Inflammatory macrophage treated with lipopolysaccharide for 1 hour (primary cell): Measurements from ENCODE around the gene MRPL57.
A peak's percentile ranks its signal among the peaks of the same experiment; 100 is the strongest.
"Not testable (repeated sequence)": the region's sequence is repeated elsewhere in the genome, so short reads cannot be mapped to it uniquely, and the experiment has no call there.

Source experiments
- DNase-seq, 2 donors: peaks; one replicate each; pipeline ENCODE4 v3.0.0-alpha.2; 2020 to 2022

Gene MRPL57

DNA sequence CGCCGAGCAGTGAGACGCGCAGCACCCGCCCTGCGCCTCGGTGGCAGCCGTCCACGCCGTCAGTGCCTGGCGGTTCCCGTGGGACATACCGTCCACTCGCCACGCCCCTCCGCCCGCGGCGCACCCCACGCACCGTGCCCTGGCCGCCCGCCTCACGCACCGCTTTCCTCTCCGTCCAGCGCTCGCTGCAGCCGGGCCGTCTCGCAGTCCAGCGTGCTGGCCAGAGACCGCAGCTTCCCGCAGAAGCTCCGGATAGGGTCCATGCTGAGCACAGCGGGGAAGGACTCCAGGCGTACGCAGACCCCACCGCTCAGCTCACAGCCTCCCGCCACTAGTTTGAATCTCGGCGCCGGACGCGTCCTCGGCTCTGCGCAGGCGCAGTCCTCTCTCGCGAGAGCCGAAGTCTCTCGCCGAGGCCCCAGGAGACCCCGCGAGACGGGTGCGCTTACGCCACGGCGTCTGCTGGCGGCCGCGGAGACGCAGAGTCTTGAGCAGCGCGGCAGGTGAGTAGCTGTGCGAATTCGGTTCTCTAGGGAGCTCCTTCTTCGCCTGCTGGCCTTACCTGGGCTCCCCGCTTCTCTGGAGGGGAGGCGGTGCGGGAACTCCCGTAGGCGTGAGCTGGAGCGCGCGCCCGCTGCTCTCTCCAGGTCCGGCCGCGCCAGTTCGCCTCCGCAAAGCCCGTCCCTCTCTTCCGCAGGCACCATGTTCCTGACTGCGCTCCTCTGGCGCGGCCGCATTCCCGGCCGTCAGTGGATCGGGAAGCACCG lies at the start of gene MRPL57, which contains the start of gene SKA3:
MRPL57 (plus strand) TSS at position 444 of the 767 bp plus-strand sequence; CDS start at position 703, 259 bp downstream.
SKA3 (minus strand) TSS at position 338 of the 767 bp plus-strand sequence; CDS start at position 263, 75 bp downstream.
- DNase-seq, result peak; percentile 91 to 97

DNA sequence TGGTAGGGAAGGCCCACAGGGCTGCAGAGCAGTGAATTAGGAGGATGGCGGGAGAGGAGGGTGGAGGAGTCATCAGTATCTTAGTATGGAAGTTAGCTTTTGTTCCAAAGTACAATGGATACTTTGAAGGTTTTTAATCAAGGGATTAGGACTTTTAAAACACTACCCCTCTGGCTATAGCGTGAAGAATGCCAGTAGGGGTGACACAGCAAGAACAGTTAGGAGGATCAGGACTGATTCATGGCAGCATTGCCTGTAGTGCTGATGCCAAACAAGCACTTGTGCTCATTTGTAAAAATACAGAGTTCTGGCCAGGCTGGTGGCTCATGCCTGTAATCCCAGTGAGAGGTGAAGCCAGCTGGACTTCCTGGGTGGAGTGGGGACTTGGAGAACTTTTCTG lies 46.3 kb upstream of the MRPL57 start:
- no peak for DNase-seq

DNA sequence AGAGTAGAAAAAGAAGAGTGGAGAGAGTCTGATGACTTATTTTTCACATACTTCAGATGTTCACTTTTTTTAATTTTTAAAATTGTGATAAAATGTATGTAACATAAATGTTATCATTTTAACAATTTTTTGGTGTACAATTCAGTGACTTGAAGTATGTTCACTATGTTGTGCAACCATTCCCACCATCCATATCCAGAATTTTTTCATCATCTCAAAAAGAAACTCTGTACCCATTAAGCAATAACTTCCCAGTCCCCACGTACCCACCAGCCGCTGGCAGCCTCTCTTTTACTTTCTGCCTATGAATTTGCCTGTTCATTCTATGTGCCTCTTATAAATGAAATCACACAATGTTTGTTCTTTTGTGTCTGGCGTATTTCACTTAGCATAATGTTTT lies 43.4 kb upstream of the MRPL57 start:
- no peak for DNase-seq

DNA sequence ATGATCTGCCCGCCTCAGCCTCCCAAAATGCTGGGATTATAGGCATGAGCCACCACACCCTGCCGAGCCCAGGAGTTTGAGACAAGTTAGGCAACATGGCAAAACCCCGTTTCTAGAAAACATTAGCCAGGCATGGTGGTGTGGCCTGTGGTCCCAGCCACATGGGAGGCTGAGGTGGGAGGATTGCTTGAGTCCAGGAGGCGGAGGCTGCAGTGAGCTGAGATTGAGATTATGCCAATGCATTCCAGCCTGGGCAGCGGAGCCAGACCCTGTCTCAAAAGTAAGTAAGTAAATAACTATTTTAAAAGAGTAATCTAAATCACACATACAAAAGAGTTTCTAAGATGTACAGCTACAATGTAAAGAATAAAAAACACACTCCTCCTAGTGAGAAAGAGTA lies 42.0 kb upstream of the MRPL57 start:
- DNase-seq, result no peak

DNA sequence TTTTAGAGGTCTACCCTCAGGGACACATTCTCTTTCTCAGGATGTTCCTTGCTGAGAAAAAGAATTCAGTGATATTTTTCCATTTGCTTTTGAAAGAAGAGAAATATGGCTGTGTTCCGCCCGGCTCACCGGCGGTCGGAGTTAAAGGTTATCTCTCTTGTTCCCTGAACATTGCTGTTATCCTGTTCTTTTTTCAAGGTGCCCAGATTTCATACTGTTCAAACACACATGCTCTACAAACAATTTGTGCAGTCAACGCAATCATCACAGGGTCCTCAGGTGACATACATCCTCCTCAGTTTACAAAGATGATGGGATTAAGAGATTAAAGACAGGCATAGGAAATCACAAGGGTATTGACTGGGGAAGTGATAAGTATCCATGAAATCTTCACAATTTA lies 40.6 kb upstream of the MRPL57 start:
- not testable (repeated sequence) for DNase-seq

DNA sequence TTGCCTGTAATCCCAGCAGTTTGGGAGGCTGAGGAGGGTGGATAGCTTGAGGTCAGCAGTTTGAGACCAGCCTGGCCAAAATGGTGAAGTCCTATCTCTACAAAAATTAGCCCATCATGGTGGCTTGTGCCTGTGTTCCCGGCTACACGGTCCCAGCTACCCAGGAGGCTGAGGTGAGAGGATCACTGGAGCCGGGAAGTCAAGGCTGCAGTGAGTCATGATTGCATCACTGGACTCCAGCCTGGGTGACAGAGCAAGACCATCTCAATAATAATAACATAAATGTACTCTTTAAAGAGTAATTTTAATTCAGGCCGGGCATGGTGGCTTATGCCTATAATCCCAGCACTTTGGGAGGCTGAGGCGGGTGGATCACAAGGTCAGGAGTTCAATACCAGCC lies 38.8 kb upstream of the MRPL57 start:
- no peak for DNase-seq

DNA sequence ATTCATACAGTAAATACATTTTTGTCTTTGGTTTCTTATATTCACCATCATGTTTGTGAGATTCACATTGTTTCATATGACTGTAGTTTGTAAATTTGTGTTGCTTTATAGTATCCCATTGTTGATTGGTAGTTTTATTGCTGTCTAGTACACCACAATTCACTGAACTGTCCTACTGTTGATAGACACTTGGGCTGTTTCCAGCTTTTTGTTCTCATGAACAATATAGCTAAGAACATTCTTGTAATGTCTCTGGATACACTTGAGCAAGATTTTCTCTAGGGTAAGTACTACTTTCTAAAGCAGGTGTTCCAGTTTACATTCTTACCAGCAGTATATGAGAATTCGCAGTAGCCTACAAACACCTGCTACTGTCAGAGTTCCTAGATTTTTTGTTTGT lies 37.9 kb upstream of the MRPL57 start:
- DNase-seq, result no peak

DNA sequence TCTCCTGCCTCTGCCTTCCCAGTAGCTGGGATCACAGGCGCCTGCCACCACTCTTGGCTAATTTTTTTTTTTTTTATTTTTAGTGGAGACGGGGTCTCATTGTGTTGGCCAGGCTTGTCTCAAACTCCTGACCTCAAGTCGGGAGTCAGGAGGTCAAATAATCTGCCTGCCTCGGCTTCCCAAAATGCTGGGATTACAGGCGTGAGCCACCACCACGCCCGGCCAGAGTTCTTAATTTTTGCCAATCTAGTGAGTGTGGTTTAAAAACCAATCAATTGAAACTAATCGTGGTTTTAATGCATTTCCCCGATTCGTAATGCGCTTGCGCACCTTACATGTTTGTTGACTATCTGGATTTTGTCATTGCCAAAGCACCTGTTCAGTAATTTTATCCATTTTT lies 37.1 kb upstream of the MRPL57 start:
- DNase-seq, result no peak

DNA sequence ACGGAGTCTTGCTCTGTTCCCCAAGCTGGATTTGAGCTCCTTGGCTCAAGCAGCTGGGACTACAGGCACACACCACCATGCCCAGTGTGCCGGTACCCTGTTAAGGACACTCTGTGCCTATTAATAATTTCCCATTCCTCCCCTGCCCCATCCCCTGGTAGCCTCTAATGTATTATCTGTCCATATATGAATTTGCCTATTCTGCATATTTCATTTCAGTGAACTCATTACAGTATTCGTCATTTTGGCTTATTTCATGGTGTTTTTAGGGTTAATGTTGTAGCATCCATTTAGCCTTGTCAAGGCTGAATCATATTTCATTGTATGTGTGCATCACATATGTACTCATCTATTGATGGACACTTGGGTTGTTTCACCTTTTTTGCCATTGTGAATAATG lies 33.7 kb upstream of the MRPL57 start:
- no peak for DNase-seq

DNA sequence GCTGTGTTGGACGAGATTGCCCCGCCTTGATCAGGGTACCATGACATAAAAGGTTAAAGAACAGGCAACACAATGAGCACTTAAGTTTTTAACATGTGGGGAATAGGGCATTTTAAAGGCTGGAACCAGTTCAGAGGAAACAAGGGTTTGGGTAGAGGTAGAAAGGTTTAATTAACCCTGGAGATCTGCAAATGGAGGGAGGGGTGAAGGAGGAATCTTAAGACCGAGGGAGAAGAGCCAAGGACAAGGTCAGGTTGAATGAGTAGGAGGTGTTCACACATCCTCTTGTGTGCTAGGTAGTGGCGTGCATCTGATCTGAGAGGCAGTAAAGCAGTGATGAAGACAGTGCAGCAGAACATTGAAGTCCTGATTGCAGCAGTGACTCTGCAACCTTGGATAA lies 28.6 kb upstream of the MRPL57 start:
- no peak for DNase-seq

DNA sequence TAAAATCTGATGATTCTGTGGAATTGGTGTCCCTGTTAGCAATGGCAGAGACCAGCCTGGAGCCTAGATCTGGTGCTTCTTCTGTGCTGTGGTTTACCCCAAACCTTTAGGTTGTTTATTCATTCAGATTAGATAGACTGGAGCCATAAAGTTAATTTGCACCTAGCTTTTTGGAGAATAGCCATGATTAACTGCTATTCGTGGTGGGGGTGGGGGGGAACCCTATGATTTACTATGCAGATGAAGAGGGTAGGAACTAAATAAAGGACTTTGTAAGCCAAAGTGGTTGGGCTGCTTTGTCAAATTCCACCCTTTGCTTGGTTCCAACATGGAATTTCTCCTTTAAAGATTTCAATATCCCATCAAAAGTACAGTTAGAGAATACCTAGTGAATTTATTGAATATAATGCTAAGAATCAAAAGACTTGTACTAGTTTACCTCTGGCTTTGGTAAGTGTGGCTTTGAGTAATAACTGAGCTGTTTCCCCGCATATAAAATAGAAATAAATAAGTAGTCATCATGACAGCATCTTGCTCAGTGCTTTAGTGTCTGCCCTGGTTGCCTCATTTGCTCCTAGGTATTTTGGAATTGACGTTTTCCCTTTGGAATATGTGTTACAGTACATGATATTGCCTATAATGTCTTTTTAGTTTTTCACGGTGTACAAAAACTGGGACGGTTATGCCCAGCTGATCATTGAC lies 27.8 kb upstream of the MRPL57 start:
- DNase-seq, result no peak

DNA sequence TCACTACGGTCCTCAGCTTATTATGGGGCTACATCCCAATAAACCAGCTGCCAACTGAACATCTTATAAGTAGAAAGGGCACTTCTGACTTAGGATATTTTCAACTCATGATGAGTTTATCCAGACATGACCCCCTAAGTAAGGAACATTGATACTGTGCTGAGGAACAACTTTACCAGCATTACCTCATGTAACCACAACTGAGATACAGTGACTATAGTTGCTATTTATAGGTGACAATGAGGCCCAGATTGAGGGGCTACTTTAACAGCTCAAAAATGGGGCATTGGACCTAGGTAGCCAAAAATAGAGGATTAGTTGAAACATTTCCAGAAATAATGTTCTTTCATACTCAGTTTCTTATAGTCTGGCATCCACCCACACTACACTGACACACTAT lies 26.9 kb upstream of the MRPL57 start:
- DNase-seq, result peak in 1 of 2 donors; percentile 14

DNA sequence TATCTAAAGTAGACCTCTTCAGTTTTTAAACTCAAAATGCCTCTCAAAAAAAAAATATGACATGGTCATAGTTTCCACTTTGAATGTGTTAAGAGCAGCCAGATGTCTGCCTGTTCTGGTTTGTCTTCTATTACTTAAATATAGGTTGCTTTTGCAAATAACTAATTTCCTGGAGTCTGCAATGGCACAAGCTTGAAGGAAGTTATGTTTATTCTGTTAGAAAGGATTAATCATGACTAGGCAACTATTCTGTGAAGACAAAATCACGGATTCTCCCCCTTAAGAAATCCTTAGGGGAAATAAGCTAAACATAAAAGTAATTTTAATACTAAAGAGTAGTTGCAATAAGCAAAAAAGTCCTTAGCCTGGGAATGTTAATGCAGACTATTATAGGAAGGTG lies 26.4 kb upstream of the MRPL57 start:
- peak; percentile 19 to 31 for DNase-seq

DNA sequence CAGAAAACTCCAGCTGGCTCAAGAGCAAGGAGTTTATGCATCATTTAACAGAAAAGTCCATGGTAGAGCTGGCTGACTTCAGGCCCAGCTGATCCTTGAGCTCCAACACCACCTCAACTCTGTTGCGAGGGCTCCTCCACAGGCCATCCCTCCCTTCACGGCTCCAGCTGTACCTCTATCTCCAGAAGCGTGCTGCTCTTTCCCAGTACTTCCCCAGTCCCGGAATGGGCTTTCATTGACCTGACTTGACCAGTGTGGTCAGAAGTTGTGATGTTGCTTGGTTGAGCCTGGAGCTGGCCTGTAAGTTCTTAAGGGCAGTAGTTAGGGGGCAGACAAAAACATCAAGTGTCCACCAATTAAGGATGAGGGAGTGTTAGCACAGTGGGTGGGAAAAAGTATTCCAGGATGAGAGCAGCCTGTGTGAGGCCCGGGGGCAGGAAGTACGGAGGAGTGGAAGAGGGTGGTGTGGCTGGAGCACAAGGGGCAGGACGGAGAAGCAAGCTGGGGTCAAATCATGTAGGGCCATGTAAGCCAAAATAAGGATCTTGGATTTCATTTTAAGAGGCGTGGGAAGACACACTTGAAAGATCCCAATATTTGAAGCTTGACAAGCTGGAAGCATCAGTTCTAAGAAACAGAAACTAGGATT lies 24.1 kb upstream of the MRPL57 start:
- no peak for DNase-seq

DNA sequence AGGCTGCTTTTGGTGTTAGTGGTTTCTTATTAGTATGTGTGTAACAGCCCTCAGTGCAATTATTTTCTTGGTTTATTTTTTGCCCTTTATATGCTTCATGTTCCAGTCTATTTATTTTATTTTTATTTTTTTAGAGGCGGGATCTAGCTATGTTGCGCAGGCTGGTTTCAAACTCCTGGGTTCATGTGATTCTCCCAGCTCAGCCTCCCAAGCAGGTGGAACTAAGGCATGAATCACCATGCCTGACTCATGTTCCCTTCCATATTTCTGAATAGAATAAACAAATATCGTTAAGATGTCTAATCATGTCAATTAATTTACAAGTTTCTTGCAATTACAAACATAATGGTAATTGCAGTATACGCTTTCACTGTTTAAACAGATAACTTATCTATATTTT lies 11.8 kb upstream of the MRPL57 start:
- DNase-seq, result no peak

DNA sequence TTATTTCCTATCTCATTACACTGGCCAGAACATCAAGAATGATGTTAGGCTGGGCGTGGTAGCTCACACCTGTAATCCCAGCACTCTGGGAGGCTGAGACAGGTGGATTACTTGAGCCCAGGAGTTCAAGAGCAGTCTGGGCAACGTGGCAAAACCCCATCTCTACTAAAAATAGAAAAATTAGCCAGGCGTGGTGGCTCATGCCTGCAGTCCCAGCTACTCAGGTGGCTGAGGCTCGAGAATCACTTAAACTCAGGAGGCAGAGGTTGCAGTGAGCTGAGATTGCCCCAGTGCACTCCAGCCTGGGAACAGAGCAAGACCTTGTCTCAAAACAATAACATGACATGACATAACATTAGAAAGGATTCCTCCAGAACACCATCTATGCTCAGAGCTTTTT lies 10.9 kb upstream of the MRPL57 start:
- DNase-seq, result not testable (repeated sequence)

DNA sequence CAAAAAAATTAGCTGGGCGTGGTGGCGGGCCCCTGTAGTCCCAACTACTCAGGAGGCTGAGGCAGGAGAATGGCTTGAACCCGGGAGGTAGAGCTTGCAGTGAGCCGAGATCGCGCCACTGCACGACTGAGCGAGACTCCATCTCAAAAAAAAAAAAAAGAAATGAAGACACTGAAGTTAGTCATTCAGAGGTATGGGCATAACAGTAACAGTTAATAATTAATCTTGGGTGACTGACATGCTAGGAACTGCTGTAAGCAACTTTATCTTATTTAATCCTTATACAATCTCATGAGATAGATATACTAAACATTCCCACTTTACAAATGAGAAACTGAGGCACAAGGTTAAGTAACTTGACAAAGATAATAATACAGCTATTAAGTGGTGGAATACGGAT lies 5.0 kb upstream of the MRPL57 start:
- DNase-seq, result no peak

DNA sequence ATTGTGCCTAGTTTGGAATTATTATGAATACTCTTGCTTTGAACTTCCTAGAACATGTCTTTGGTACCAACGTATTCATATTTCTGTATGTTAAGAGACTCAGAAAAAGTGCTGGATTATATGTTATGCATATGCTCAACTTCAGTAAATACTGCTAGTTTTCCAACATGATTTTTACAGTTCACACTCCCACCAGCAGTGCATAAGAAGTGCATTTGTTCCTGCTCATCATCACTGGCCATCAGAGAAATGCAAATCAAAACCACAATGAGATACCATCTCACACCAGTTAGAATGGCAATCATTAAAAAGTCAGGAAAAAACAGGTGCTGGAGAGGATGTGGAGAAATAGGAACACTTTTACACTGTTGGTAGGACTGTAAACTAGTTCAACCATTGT lies 2.7 kb upstream of the MRPL57 start:
- not testable (repeated sequence) for DNase-seq

DNA sequence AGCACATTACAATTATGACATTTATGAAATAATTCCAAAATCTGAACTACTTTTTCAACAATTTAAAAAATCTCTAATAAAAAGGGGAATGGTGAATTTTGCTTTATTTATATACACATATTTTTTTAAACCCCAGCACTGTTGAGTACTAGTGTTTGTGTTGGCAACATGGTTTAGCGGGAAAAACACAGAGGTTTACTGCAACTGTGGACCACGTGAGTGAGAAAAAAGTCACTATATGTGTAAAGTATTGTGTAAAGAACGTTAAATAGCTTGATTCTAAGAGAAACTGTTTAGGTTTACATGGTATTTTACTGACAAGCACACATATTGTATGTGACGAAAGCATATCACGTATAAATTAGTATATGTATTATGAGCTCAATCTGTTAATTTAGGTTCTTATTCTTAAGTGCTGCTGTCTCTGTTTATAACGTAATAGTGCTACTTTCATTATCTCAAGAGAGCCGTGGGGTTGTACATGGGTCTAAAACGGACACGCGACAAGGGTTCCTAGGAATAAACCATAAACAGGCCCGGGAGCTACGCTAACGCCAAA lies 723 bp upstream of the MRPL57 start:
- peak; percentile 21 to 27 for DNase-seq

DNA sequence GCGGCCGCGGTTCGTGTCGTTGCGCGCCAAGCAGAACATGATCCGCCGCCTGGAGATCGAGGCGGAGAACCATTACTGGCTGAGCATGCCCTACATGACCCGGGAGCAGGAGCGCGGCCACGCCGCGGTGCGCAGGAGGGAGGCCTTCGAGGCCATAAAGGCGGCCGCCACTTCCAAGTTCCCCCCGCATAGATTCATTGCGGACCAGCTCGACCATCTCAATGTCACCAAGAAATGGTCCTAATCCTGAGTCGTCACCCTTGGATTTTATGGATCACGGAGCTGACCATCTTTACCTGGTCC lies 475 bp downstream of the MRPL57 start:
- no peak for DNase-seq

DNA sequence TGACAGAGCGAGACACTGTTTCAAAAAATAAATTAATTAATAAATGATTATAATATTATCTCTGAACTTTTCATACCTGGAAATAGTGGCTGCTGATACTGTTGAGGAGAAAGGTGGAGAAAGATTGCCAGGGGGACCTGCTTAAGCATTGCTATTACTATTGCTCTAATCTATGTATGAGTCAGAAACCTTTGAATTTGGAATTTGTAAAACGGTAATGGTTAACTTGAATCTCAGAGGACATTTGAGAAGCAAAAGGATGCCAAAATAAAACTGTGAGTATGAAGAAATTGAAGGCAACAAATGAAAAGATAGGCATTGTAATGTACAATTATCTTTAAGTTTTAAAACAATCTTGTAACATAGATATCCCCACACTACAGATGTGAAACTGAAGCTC lies 5.2 kb downstream of the MRPL57 start:
- no peak for DNase-seq

DNA sequence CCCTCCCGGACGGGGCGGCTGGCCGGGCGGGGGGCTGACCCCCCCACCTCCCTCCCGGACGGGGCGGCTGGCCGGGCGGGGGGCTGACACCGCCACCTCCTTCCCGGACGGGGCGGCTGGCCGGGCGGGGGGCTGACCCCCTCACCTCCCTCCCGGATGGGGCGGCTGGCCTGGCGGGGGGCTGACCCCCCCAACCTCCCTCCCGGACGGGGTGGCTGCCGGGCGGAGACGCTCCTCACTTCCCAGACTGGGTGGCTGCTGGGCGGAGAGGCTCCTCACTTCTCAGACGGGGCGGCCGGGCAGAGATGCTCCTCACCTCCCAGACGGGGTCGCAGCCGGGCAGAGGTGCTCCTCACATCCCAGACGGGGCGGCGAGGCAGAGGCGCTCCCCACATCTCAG lies 10.0 kb downstream of the MRPL57 start:
- not testable (repeated sequence) for DNase-seq

DNA sequence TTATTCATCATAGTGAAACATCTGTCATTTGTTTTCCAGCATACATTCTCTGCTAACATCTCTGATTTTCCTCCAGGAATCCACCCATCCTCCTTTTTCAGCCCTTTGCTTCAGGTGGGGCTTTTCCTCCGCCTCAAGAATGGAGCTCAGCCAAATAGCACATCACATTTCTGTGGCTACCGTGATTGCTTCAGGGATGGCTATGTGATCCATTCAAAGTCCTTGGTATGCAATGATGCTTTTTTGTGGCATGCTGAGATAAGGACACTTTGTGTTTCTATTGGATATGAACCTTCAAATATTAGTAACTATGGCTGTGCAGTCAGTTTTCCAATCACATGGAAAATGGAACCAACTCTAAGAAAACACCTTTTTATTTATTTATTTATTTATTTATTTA lies 18.3 kb downstream of the MRPL57 start:
- not testable (repeated sequence) for DNase-seq
